GM19240 (cell line): Measurements from ENCODE around the gene PTGFR.

Experiments
- DNase-seq: peaks from one replicate; pipeline ENCODE4 v3.0.0; 2011; ENCODE audit warnings: low spot score; ENCODE audit not compliant: insufficient read length

The PTGFR gene

GRCh38 chr1:78490861-78491450, at the start of gene PTGFR:
TSS of gene PTGFR (plus strand) at chr1:78490974. CDS start at chr1:78492744, 1,770 bp downstream.
- DNase-seq: no peak

- DNase-seq: no peak
Measured at GRCh38 chr1:78441921-78442320, 48.9 kb upstream of the PTGFR start.

GRCh38 chr1:78447086-78447485, 43.7 kb upstream of the PTGFR start:
- DNase-seq: no peak

- DNase-seq: no peak
Measured at GRCh38 chr1:78464449-78464891, 26.3 kb upstream of the PTGFR start.

- DNase-seq: no peak
Measured at GRCh38 chr1:78465143-78465542, 25.6 kb upstream of the PTGFR start.

GRCh38 chr1:78468521-78468920, 22.3 kb upstream of the PTGFR start:
- DNase-seq: no peak

- DNase-seq: no peak
Measured at GRCh38 chr1:78469576-78469975, 21.2 kb upstream of the PTGFR start.

- DNase-seq: no peak
Measured at GRCh38 chr1:78471890-78472620, 18.7 kb upstream of the PTGFR start.

GRCh38 chr1:78472851-78473496, 17.8 kb upstream of the PTGFR start:
- DNase-seq: no peak

- no peak for DNase-seq
Measured at GRCh38 chr1:78474092-78474491, 16.7 kb upstream of the PTGFR start.

- no peak for DNase-seq
Measured at GRCh38 chr1:78475888-78476610, 14.7 kb upstream of the PTGFR start.

- no peak for DNase-seq
Measured at GRCh38 chr1:78483903-78484302, 6.9 kb upstream of the PTGFR start.

- no peak for DNase-seq
Measured at GRCh38 chr1:78491451-78492071, 787 bp downstream of the PTGFR start.

GRCh38 chr1:78492386-78492950, 1.7 kb downstream of the PTGFR start:
- DNase-seq: no peak

- no peak for DNase-seq
Measured at GRCh38 chr1:78493451-78493850, 2.7 kb downstream of the PTGFR start.

- DNase-seq: no peak
Measured at GRCh38 chr1:78497201-78497600, 6.4 kb downstream of the PTGFR start.

GRCh38 chr1:78500529-78500928, 9.8 kb downstream of the PTGFR start:
- no peak for DNase-seq

- no peak for DNase-seq
Measured at GRCh38 chr1:78501203-78501602, 10.4 kb downstream of the PTGFR start.

GRCh38 chr1:78511334-78511733, 20.6 kb downstream of the PTGFR start:
- DNase-seq: no peak

- DNase-seq: no peak
Measured at GRCh38 chr1:78516716-78517115, 25.9 kb downstream of the PTGFR start.

GRCh38 chr1:78519446-78519845, 28.7 kb downstream of the PTGFR start:
- DNase-seq: no peak
